Peyer's patch (tissue), 4 donors: ENCODE measurements around the gene WFDC1.

ENCODE experiments used
- POLR2A ChIP-seq, 2 donors: fragments of 450-650 bp; IDR thresholded peaks; one replicate each; pipeline ENCODE4 v1.5.1; 2017; ENCODE audit warnings: antibody characterized with exemption in 2 of 2, mild to moderate bottlenecking in 2 of 2, moderate library complexity in 2 of 2
- TF ChIP-seq, protein P1 (sequence below), 6 experiments: fragments of 450-650 bp in 4 of 6; fragments of 200-600 bp in 2 of 6; sonication (generic) in 1 of 6; IDR thresholded peaks; one replicate each; pipeline ENCODE4 v1.5.1; 2017 to 2019; ENCODE audit warnings: antibody characterized with exemption in 6 of 6, mild to moderate bottlenecking in 3 of 6, moderate library complexity in 1 of 6

DNA sequence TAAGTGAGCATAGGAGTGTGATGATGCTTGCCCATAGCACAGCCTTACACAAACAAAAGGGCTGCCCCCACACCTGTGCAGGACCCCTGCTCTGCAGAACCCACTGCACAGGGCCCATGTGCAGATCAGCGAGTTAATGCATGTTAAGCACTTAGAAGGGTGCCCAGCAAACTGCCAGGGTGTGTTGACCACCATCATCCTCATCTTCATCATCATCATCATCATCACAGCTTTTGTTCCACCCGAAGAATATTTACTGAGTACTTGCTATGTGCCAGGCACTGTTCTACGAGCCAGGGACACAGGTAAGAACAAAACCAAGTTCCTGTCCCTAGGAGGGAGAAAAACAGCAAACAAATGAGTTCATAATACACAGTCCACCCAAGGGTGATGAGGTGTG lies 11.9 kb downstream of the WFDC1 start:
- no peak for TF ChIP-seq POLR2A (IDR thresholded peaks at IDR 0.05)
- TF ChIP-seq, protein P1, sequence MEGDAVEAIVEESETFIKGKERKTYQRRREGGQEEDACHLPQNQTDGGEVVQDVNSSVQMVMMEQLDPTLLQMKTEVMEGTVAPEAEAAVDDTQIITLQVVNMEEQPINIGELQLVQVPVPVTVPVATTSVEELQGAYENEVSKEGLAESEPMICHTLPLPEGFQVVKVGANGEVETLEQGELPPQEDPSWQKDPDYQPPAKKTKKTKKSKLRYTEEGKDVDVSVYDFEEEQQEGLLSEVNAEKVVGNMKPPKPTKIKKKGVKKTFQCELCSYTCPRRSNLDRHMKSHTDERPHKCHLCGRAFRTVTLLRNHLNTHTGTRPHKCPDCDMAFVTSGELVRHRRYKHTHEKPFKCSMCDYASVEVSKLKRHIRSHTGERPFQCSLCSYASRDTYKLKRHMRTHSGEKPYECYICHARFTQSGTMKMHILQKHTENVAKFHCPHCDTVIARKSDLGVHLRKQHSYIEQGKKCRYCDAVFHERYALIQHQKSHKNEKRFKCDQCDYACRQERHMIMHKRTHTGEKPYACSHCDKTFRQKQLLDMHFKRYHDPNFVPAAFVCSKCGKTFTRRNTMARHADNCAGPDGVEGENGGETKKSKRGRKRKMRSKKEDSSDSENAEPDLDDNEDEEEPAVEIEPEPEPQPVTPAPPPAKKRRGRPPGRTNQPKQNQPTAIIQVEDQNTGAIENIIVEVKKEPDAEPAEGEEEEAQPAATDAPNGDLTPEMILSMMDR (IDR thresholded peaks at IDR 0.05) = no peak
